Endodermal cell (in vitro differentiated cells): ENCODE data around the gene TRIM62. TPM values are rescaled to one million over a fixed set of nuclear protein-coding genes. Genes with fewer than 3 reads are reported as not detected.

Experiments
- DNase-seq: peaks from one replicate; pipeline ENCODE4 v3.0.0-alpha.2; 2017
- H3K27ac ChIP-seq: 2 replicates; pipeline ENCODE4 v1.5.1; 2013; ENCODE audit warnings: mild to moderate bottlenecking, low read depth, low read length, moderate library complexity
- H3K27me3 ChIP-seq: 2 replicates; pipeline ENCODE4 v1.6.1; 2013; ENCODE audit warnings: mild to moderate bottlenecking, low read length, moderate library complexity; ENCODE audit not compliant: insufficient read depth, control insufficient read depth, poor library complexity, severe bottlenecking
- H3K36me3 ChIP-seq: 2 replicates; pipeline ENCODE4 v1.7.0; 2013; ENCODE audit warnings: mild to moderate bottlenecking, low read length, moderate library complexity; ENCODE audit not compliant: control insufficient read depth, insufficient read depth
- H3K4me1 ChIP-seq: one replicate; pipeline ENCODE4 v1.7.0; 2013; ENCODE audit warnings: low read length; ENCODE audit not compliant: control insufficient read depth, insufficient read depth
- H3K4me3 ChIP-seq: 2 replicates; pipeline ENCODE4 v1.5.1; 2013; ENCODE audit warnings: mild to moderate bottlenecking, low read length, moderate library complexity
- H3K9ac ChIP-seq: 2 replicates; pipeline ENCODE4 v1.6.1; 2013; ENCODE audit warnings: mild to moderate bottlenecking, low read length, moderate library complexity; ENCODE audit not compliant: poor library complexity, severe bottlenecking; ENCODE audit errors: extremely low read depth
- H3K9me3 ChIP-seq: 2 replicates; pipeline ENCODE4 v1.6.1; 2013; ENCODE audit warnings: mild to moderate bottlenecking, low read length, moderate library complexity; ENCODE audit not compliant: control insufficient read depth
- H3K27ac Mint-ChIP-seq: 2 replicates; pipeline ENCODE4 v1.8.0; 2020; ENCODE audit warnings: mixed read lengths
- H3K27me3 Mint-ChIP-seq: 2 replicates; pipeline ENCODE4 v1.8.0; 2021; ENCODE audit warnings: mild to moderate bottlenecking, mixed read lengths; ENCODE audit not compliant: insufficient read depth
- H3K36me3 Mint-ChIP-seq: 2 replicates; pipeline ENCODE4 v1.8.0; 2020; ENCODE audit warnings: low read depth, mixed read lengths
- H3K4me1 Mint-ChIP-seq: 2 replicates; pipeline ENCODE4 v1.8.0; 2020; ENCODE audit warnings: mixed read lengths
- H3K4me3 Mint-ChIP-seq: 2 replicates; pipeline ENCODE4 v1.8.0; 2020; ENCODE audit warnings: mild to moderate bottlenecking, moderate library complexity, mixed read lengths
- H3K9me3 Mint-ChIP-seq: 2 replicates; pipeline ENCODE4 v1.8.0; 2020; ENCODE audit warnings: mild to moderate bottlenecking, mixed read lengths
- WGBS, 2 experiments: methylation state at CpG; one replicate each; pipeline versions ENCODE4 v1.1.5 to v1.1.7; 2013; ENCODE audit warnings: missing lambda C conversion rate in 2 of 2, mixed read lengths in 1 of 2; ENCODE audit not compliant: insufficient coverage in 1 of 2, insufficient read length in 1 of 2; 5-methylcytosine and 5-hydroxymethylcytosine counted together
- total RNA-seq, 2 donors: library from RNA; stranded (reverse); fragmentation: NEBNext Ultra II Directional in 1 of 2; extraction: Animal tissue kit (Norgen Biotek cat#: 25700) in 1 of 2; gene quantifications; 2 replicates in 1 of 2; 3 replicates in 1 of 2; pipeline ENCODE4 v1.2.1, GENCODE V29; 2021
- TF ChIP-seq, protein P1 (sequence below): fragments of 200-600 bp; sonication (generic); conservative IDR thresholded peaks from 2 replicates; pipeline ENCODE4 v1.5.0; 2021; ENCODE audit warnings: antibody characterized with exemption, mild to moderate bottlenecking

The TRIM62 gene
- total RNA-seq, 2 donors from 2014 or later: 5.1 to 6.0 TPM

DNA sequence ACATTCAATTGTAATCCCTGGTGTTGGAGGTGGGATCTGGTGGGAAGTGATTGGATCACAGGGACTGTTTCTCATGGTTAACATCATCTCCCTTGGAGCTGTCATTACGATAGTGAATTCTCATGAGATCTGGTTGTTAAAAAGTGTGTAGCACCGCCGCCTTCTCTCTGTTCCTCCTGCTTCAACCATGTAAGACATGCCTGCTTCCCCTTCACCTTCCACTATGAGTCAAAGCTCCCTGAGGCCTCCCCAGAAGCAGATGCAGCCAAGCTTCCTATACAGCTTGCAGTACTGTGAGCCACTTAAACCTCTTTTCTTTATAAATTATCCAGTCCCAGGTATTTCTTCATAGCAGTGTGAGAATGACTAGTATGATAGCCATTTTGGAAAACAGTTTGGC lies 30.1 kb upstream of the TRIM62 start:
- TF ChIP-seq, protein P1, sequence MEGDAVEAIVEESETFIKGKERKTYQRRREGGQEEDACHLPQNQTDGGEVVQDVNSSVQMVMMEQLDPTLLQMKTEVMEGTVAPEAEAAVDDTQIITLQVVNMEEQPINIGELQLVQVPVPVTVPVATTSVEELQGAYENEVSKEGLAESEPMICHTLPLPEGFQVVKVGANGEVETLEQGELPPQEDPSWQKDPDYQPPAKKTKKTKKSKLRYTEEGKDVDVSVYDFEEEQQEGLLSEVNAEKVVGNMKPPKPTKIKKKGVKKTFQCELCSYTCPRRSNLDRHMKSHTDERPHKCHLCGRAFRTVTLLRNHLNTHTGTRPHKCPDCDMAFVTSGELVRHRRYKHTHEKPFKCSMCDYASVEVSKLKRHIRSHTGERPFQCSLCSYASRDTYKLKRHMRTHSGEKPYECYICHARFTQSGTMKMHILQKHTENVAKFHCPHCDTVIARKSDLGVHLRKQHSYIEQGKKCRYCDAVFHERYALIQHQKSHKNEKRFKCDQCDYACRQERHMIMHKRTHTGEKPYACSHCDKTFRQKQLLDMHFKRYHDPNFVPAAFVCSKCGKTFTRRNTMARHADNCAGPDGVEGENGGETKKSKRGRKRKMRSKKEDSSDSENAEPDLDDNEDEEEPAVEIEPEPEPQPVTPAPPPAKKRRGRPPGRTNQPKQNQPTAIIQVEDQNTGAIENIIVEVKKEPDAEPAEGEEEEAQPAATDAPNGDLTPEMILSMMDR: no peak
- DNase-seq: no peak

DNA sequence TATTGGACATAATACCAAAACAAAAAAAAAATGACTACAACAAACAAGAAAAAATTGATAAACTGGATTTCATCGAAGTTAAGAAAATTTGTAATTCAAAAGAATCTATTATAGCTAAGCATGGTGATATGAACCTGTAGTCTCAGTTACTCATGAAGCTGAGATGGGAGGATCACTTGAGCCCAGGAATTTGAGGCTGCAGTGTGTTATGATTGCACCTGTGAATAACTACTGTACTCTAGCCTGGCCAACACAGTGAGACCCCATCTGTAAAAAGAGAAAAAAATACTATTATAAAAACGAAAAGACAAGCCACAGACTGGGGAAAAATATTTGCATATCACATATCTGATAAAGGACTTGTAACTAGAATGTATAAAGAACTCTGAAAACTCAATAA lies 24.5 kb upstream of the TRIM62 start:
- Histone ChIP-seq H3K27ac (no peak overlapping the region), H3K27me3 (peaks cover 15% of the 10 kb centered on the region), H3K9me3 (no peaks in the 10 kb centered on the region), H3K36me3 (no peaks in the 10 kb centered on the region), H3K9ac (no peak overlapping the region), H3K4me1 (no peaks in the 10 kb centered on the region), H3K4me3 (no peak overlapping the region)
- no peak for DNase-seq
- Mint-ChIP-seq H3K27me3 (peaks cover 54% of the 10 kb centered on the region), H3K9me3 (no peaks in the 10 kb centered on the region), H3K4me3 (no peak overlapping the region), H3K4me1 (no peaks in the 10 kb centered on the region), H3K27ac (no peak overlapping the region), H3K36me3 (no peaks in the 10 kb centered on the region)
- 100% methylated on average over 1 of the region's 2 CpGs; no CpG with 5 or more reads in 1 of the 2 experiments for WGBS, 2 experiments
- TF ChIP-seq, protein P1: no peak

More for the DNA sequence above, 30.1 kb upstream of the TRIM62 start:
- Histone ChIP-seq H3K9me3 (no peaks in the 10 kb centered on the region), H3K27me3 (peaks cover 7% of the 10 kb centered on the region), H3K27ac (no peak overlapping the region), H3K9ac (no peak overlapping the region), H3K36me3 (no peaks in the 10 kb centered on the region), H3K4me3 (no peak overlapping the region), H3K4me1 (no peaks in the 10 kb centered on the region)
- no peaks in the 10 kb centered on the region for H3K4me1 Mint-ChIP-seq
- no peak overlapping the region for H3K4me3 Mint-ChIP-seq
- H3K9me3 Mint-ChIP-seq: no peaks in the 10 kb centered on the region
- H3K27ac Mint-ChIP-seq: no peak overlapping the region
- no peaks in the 10 kb centered on the region for H3K36me3 Mint-ChIP-seq
- 94% methylated on average over 3 of the region's 3 CpGs; no CpG with 5 or more reads in 1 of the 2 experiments for WGBS, 2 experiments
- peaks cover 41% of the 10 kb centered on the region for H3K27me3 Mint-ChIP-seq

DNA sequence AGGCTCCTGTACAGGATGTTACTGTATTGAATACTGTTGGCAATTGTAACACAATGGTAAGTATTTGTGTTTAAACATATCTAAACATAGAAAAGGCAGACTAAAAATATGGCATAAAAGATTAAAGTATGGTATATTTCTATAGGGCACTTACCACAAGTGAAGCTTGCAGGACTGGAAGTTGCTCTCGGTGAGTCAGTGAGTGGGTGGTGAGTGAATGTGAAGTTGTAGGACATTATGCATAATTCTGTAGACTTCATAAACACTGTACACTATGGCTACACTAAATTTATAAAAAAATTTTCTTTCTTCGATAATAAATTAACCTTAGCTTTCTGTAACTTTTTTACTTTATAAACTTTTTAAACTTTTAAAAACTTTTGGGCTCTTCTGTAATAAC lies 13.7 kb upstream of the TRIM62 start:
- Mint-ChIP-seq H3K27ac (no peak overlapping the region), H3K9me3 (no peaks in the 10 kb centered on the region), H3K4me3 (no peak overlapping the region), H3K4me1 (no peaks in the 10 kb centered on the region), H3K36me3 (no peaks in the 10 kb centered on the region), H3K27me3 (peaks cover 27% of the 10 kb centered on the region)
- no peak overlapping the region for H3K4me3 ChIP-seq
- no peak for DNase-seq
- H3K27me3 ChIP-seq: peaks cover 21% of the 10 kb centered on the region
- H3K9me3 ChIP-seq: no peaks in the 10 kb centered on the region
- 87 to 100% methylated on average over 1 to 2 of the region's 2 CpGs for WGBS, 2 experiments
- H3K9ac ChIP-seq: no peak overlapping the region
- no peak overlapping the region for H3K27ac ChIP-seq
- TF ChIP-seq, protein P1: no peak
- H3K36me3 ChIP-seq: no peaks in the 10 kb centered on the region
- H3K4me1 ChIP-seq: no peaks in the 10 kb centered on the region
